HG02623 (cell line): ENCODE results near the gene CCL26.

ENCODE experiments used
- ATAC-seq: cut with Tn5 transposase; IDR thresholded peaks from one replicate; pipeline ENCODE4 v1.9.1; 2021; ENCODE audit warnings: moderate library complexity; ENCODE audit not compliant: unreplicated experiment

The CCL26 gene, protein sequence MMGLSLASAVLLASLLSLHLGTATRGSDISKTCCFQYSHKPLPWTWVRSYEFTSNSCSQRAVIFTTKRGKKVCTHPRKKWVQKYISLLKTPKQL

GRCh38 chr7:75772081-75773077 lies at the start of gene CCL26:
CCL26 (minus strand) TSS chr7:75772211; CDS start chr7:75772176, 35 bp downstream.
- no peak for ATAC-seq

DNA sequence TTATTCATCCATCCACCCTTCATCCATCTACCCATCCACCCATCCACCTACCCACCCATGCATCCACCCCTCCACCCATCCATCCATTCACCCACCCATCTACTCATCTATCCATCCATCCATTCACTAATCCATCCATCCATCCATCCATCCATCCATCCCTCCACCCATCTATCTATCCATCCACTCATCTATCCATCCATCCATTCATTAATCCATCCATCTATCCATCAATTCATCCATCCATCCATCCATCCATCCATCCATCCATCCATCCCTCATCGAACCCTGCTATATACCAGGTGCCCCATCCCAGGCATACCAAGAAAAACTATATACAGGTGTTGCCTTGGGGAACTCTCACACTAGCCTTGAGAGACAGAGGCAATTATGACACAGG lies 48.7 kb upstream of the CCL26 start:
- ATAC-seq, result no peak

- ATAC-seq, result no peak
These were observed 47.7 kb upstream of the CCL26 start for GRCh38 chr7:75819711-75820110.

- no peak for ATAC-seq
These were observed 46.5 kb upstream of the CCL26 start for GRCh38 chr7:75818472-75818871.

GRCh38 chr7:75817116-75817515 lies 45.1 kb upstream of the CCL26 start:
- ATAC-seq, result no peak

GRCh38 chr7:75815418-75816064 lies 43.5 kb upstream of the CCL26 start:
- ATAC-seq, result no peak

- no peak for ATAC-seq
These were observed 42.5 kb upstream of the CCL26 start for GRCh38 chr7:75814407-75814947.

GRCh38 chr7:75813781-75814236 lies 41.8 kb upstream of the CCL26 start, which contains the start of gene CCL24:
CCL24 (minus strand) TSS chr7:75813806; CDS start chr7:75813715, 91 bp downstream.
- no peak for ATAC-seq

- no peak for ATAC-seq
These were observed 41.1 kb upstream of the CCL26 start for GRCh38 chr7:75813084-75813483.

- no peak for ATAC-seq
These were observed 40.1 kb upstream of the CCL26 start for GRCh38 chr7:75811894-75812678.

DNA sequence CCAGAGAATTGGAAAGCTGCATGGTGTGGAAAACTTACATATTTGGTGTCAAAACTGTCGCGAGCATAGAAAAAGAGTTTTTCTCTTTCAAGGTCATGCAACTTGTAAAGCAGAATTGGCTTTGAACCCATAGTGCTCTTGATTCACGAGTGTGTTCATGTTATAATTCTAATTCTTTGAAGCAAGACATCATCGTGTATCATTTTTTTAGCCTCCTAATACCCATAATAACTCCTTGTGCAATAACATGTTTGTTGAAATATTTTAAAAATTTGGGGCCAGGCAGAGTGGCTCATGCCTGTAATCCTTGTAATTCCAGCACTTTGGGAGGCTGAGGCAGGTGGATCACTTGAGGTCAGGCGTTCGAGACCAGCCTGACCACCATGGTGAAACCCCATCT lies 37.4 kb upstream of the CCL26 start:
- ATAC-seq, result no peak

GRCh38 chr7:75808106-75808505 lies 36.1 kb upstream of the CCL26 start:
- ATAC-seq, result no peak

GRCh38 chr7:75807452-75807851 lies 35.4 kb upstream of the CCL26 start:
- ATAC-seq, result no peak

DNA sequence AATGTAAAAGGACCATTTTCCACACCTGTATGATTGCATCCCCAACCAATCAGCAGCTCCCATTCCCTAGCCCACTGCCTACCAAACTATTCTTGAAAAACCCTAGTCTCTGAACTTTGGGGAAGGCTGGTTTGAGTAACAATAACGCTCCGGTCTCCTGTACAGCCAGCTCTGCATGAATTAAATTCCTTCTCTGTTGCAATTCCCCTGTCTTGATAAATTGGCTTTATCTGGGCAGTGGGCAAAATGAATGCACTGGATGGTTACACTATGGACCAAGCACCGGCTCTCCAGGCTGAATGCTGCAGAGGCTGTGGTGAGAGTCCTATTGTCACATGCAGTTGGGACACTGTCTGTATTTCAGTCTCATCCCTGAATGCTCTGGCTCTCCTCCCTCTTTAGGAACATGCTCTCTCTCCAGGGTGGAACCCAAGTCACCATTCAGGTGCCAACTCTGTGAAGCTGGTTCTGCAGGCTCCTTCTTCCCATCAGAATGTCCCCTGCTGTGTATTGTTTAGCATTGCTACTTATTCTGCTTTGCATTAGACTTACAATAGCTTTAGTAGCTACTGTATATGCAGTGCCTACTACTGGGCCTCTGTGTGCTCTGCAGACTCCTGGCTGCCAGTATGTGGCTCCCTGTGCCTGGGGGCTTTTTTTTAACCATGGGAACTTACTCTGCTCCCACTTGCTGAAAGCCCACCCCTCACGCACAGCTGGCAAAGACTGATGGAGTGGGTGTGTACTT lies 34.7 kb upstream of the CCL26 start:
- ATAC-seq, result no peak

DNA sequence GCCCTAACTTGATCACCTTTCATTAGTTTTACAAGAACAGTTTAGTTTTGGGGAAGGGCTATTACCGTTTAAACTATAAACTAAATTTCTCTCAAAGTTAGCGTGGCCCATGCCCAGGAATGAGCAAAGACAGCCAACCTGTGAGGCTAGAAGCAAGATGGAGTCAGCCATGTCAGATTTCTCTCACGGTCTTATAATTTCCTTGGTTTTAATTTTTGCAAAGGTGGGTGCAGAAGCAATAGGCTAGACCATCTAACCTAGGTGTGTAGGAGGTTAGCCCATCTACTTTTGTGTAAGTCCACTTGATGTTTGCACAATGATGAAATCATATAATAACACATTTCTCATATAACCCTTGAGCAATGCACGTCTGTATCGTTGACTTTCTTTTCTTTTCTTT lies 32.7 kb upstream of the CCL26 start:
- ATAC-seq, result no peak

- no peak for ATAC-seq
These were observed 32.0 kb upstream of the CCL26 start for GRCh38 chr7:75804004-75804403.

GRCh38 chr7:75802552-75802821 lies 30.5 kb upstream of the CCL26 start:
- ATAC-seq, result no peak

DNA sequence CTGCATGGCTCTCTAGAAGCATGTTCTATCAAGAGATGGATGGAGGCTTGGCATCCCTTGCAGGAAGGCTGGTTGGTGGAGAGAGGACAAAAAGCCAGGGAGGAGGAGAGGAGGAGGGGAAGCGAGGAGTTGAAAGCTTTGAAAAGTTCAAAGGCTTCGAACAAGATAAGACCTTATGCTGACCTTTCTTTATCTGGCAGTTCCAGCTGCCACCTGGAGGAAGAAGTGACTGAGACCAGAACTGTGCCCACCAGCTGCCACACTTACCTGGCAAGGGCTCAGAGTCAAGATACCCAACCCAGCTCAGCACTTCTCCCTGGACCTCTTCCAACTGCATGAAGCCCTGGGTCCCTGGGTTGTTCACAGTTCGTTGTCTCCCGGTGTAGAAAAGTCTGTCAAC lies 26.8 kb upstream of the CCL26 start:
- no peak for ATAC-seq

- ATAC-seq, result no peak
These were observed 24.4 kb upstream of the CCL26 start for GRCh38 chr7:75796420-75796819.

DNA sequence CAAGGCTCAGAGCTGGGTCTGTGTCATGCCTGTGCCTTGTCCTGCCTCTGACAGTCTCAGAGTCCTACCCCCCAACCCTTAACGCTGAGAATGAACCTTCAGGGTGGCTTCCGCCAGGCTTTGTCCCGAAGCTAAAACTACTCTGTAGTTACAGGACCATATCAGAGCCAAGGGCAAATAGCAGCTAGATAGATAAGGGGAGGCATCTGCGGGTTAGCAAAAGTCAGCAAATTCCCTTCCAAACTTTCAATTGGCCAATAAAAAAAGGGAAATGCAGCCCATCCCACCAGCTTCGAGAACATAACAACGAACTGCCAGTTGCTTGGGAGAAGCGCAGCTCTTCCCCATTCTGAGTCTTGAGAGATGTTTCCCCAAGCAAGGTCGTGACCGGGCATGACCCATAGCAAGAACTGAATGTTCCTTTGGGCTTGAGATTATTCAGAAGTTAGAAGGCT lies 23.8 kb upstream of the CCL26 start:
- ATAC-seq, result no peak
